HG03558 (cell line): ENCODE measurements around the gene KIAA1958.
"Not testable (repeated sequence)": the region's sequence is repeated elsewhere in the genome, so short reads cannot be mapped to it uniquely, and the experiment has no call there.

Experiments
- ATAC-seq: cut with Tn5 transposase; IDR thresholded peaks from one replicate; pipeline ENCODE4 v1.9.1; 2021; ENCODE audit warnings: moderate number of reproducible peaks; ENCODE audit not compliant: unreplicated experiment; ENCODE audit errors: extremely low read depth

Gene KIAA1958

DNA sequence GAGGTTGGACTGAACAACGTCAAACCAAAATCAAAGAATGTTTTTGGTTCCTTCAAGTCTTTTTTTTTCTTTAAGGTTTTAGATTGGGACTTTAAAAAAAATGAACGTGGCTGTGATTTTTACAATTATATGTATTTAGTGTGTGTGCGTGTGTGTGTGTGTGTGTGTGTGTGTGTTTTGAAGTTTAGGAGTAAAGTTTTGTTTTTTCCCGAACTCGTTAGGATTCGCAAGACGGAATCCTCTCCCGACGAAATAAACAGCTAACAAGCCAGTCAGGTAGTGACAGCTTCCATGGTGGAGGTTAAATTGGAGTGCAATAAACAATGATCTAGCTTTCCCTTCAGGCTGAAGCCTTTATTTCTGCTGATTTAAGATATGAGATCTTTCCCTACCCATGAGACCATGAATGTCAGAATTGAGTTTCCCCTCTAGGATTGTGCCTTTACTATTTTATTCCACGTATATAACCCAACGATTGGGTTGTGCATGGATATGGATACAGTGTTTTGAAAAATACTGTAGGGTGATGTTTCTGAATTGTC lies 1.2 kb downstream of the KIAA1958 start:
- no peak for ATAC-seq

DNA sequence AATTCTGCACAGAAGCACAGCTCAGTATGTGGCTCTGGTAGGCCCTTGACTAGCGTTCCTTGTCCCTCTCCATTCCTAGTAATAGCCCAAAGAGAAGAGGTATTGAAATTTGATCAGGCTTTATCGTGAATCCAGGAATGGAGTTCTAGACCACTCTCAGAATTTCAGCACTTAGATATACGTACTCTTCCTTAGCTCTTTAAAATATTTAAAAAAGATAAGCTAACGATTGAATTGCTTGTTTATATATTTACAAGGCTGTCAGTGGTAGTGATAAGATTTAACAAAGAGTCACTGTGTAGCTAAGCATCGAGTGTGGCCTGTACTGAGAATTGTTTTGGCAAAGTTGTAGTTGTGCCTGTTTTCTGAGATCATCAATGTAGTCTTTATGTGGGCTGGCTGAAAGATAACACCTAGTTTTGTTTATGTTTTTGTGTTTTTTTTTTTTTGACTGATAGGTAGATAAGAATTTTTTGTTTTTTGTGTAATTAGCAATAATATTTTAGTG lies 2.5 kb downstream of the KIAA1958 start:
- no peak for ATAC-seq

DNA sequence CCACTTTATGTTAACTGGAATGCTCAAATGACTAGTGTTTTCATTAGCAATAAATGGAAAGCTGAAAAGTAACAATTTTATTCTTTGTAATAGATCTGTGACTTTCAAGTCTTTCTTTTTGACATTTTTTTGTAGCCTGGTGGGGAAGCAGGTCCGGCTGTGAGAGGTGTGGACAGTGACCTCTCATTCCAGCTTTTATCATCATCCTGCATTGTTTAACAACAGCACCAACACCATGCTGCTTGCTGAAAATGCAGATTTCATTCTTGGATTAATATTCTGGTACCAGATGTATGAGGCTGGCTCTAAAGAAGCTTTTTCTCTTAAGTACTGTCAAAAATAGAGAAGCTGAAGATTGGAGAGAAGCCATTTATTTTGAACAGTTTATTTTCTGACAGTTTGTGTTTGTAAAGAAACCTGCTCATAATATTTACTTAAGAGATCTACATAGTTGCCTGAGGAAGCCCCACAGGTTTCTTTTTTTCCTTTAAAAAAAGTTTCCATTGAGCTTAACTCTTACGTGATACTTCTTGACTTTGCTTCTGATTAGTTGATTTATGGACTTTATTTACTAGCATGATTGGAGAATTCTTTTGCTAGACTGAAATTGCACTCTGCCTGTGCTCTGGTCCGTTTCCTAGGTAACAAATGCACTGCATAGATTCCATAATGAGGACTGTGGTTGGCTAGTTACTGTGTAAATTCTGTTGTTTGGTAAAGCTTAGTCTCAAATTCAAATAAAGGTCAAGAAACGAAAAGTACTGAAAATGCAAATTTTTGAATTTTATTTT lies 3.4 kb downstream of the KIAA1958 start:
- no peak for ATAC-seq

DNA sequence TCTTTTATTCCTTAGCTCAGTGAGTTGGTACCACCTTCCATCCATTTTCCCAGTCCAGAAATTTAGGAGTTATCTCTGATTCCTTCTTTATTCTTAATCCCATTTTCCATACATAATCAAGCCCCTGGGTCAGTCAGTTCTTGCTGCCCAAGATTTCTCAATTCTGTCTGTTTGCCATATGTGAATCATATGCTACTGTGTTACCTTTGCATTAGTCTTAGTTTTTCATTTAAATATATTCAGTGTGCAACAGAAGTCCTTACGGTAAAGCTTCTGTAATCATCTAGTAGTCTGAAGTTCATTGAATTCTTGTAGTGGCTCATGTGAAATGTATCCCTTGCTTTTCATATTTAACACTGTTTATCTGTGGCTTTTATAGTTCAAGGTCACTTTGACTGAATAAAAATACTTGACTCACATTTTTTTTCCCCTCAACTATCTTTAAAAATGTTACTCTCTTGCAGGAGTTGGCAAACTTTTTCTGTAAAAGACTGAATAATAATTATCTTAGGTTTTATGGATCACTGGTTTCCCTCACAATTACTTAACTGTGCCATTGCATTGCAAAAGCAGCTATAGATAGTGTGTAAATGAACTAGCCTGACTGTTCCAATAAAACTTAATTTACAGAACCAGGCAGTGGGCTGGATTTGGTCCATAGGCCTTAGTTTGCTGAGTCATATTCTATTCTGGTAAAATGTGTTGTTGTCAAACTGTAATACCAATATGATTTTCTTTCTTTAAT lies 6.9 kb downstream of the KIAA1958 start:
- no peak for ATAC-seq

DNA sequence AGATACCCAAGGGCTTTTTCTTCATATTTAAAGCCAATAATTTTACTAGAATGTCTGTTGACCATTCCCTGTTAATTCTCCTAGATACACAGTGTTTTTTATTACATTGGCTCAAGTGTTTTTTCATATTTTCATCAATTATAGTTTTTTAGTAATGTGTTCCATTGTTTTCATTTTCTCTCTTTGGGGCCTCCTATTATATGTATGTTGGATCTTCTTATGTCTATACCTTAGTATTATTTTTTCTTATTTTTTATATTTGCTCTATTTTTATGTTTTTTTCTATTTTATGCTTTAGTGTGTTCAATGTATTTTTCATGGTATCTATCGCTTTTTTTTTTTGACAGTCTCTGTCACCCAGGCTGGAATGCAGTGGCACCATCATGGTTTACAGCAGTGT lies 7.5 kb downstream of the KIAA1958 start:
- ATAC-seq, result no peak

DNA sequence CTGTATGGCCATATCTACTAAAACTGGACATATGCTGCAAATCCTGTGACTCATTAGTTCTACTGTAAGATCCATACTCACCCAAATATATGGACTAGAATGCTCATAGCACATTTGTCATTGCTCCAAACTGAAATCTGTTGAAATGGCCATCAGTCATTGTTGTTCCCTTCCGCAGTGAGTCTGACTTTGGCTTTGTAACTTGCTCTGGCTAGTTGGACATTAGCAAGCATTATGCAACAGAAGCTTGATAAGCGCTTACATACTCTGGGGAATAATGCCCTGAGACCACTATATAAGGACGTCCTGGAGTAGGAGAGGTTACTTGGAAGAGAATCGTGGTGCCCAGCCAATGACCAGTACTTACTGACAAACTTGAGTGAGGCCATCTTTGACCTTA lies 9.0 kb downstream of the KIAA1958 start:
- ATAC-seq, result no peak

DNA sequence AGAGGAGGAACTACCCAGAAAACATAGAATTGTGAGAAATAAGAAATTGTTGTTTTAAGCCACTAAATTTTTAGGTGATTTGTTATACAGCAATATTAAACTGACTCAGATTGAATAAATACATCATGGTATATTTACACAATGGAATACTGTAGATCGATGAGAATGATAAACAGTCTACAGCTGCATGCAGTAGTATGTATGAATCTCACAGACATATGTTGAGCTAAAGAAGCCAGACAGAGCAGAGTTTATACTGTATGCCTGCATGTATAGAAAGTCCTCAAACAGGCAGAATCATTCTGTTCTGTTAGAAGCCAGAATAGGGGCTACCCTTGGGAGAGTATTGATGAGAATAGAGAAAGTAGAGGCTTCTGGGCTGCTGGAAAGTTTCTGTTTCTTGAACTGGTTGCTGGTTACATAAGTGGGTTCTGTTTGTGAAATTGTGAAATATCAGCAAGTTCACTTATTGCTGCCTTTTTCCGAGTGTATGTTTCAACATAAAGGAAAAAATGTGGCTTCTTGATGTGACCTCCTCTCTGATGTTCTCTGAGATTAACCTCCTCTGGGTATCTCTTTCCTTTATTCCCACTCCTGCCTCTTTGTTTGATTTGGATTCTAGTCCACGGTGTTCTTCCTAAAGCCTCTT lies 9.6 kb downstream of the KIAA1958 start:
- ATAC-seq, result no peak

DNA sequence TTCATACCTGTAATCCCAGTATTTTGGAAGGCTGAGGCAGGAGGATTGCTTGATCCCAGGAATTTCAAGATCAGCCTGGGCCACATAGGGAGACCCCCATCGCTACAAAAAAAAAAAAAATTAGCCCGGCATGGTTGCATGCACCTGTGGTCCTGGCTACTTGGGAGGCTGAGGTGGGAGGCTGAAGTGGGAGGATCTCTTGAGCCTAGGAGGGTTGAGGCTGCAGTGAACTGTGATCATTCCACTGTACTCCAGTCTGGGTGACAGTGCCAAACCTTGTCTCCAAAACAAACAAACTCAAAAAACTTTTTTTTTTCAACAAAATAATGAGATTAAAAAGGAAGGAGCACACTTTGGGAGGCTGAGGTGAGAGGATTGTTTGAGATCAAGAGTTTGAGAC lies 14.2 kb downstream of the KIAA1958 start:
- ATAC-seq, result no peak

DNA sequence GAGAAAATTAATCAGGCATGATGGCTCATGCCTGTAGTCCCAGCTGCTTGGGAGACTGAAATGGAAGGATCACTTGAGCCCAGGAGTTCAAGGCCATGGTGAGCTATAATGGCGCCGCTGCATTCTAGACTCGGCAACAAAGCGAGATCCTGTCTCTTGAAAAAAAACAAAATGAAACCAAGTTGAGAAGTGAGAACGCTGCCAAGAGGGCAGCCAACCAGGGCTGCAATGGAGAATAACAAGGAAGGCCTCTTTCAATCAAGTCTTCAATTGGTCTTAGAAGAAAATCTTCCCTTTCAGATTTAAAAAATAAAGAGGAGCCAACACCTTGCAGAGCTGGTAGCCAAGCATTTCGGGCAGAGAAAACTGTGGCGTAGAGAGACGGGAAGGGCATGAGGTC lies 14.7 kb downstream of the KIAA1958 start:
- ATAC-seq, result no peak

DNA sequence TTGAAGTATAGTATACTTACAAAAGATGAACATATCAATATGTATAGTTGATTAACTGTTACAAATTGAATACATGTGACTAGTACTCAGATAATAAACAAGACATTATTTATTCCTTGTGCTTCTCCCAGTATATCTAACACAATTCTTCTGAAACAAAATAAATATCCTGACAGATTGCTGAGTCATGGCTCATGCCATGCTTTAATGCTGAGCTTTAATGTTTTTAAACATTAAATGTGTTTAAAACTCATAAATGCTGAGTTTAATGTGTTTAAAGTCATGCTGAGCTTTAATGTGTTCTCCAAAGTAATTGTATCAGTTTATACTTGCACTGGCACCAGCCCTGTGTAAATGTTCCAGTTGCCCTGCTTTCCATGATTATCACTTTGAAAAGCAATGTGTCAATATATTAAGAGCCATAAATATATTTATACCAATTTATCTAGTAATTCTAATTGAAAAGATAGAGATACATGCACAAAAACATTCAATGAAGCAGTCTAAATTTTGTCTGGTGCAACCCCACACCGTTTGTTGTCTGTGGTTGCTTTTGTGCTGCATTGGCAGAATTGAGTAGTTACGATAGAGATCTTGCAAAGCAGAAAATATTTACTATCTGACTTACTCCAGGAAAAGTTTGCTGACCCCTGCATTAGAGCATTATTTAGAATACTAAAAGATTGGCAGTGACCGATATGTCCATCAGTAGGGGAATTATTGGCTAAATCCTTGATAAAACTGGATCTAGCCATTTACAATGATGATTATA lies 15.7 kb downstream of the KIAA1958 start:
- no peak for ATAC-seq

DNA sequence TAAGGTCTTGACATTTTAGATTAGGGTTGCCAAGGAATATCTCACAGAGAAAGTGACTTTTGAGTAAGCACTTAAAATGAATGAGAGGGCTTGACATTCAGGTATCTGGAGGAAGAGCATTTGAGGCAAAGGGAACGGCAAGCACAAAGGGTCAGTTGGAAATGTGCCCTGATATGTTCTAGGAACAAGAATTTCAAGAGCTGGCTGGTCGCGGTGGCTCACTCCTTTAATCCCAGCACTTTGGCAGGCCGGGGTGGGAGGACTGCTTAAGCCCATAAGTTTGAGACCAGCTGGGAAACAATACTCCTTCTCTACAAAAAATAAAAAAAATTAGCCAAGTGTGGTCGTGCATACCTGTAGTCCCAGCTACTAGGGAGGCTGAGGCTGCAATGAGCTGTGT lies 16.5 kb downstream of the KIAA1958 start:
- no peak for ATAC-seq

DNA sequence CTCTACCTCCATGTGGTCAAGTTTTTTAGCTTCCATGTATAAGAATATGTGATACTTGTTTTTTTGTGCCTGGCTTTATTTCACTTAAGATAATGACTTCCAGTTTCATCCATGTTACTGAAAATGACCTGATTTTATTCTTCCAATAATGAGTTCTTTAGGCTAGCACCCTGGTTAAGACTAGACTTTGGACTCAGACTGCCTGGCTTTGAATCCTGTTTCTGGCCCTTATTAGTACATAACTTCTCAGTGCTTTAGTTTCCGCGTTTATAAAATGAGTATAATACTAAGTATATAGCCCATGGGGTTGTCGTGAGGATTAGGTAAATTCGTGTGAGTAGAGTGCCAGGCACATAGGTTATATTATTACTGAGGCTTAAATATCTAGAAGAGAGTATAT lies 18.5 kb downstream of the KIAA1958 start:
- ATAC-seq, result no peak

DNA sequence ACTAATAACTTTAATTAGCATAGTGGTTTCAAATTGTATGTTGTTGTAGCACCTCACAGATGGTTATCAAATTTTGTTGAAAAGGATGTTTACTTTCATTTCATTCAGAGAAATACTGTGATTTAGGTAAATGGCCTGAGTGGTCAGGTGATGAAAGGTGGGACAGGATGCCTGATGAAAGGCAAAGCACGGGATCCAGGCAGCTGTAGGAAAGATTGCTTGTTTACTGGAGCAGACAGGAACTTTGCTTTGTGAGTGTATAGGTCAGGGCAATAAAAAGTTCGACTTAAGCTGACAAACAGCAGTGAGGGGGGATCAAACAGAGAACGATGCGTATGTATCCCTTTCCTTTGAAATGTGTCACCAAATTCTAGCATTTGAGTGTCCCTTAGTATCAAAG lies 19.0 kb downstream of the KIAA1958 start:
- no peak for ATAC-seq

DNA sequence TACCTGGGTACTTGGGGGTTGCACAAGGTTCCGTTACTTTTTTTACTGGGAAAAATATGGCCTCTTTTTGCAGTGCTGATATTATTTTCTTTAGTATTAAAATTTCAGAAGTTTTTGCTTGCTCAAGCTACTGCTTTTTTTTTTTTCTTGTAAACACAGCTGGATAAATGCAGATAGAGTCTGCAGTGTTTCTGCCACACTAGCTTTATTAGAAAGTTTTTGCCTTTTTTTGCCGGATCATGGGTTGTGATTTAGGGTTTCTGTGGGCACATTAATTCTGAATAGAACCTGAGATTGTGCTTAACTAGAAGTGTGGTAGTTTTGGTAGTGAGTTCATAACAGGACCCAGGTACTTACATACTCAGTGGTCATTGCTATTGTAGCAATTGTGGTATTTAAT lies 19.9 kb downstream of the KIAA1958 start:
- ATAC-seq, result no peak

DNA sequence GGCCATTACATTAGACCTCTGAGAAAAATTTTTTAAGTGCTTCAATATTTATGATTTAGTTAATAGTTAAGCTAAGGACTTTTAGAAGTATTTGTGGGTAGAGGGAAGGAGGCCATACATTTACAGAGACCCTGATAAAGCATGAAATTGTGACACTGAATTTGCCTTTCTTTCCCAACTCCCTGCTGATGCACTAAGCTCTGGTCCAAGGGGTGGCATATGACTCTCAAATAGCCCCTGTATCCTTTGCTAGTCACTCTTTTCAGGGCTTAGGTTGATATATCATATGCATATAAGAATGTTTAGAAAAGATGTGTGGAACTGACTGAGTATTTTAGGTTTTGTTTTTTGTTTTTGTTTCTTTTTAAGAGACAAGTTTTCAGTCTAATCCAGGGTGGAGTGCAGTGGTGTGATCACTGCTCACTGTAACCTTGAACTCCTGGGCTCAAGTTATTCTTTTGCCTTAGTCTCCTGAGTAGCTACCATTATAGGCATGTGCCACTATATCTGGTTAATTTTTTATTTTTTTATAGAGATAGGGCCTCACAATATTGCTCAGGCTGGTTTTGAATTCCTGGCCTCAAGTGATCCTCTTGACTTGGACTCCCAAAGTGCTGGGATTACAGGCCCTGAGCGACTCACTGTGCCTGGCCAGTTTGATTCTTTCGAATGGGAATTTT lies 20.5 kb downstream of the KIAA1958 start:
- no peak for ATAC-seq

DNA sequence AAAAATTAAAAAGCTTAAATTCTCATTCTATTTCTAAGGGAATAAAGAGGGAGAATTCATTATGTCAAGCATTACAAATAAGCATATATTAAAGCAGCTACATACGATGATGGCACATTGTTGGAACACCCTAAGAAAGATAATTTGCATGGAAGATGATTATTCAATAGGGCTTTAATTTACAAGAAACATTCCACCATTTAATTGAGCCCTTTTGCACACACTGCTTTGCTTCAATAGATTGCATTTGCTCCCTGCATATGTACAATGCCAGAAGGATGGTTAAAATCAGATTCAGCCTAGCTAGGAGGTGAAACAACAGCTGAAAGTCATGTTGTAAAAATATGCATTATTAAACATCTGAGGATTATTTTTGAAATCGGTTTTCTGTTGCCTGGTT lies 21.8 kb downstream of the KIAA1958 start:
- ATAC-seq, result no peak

DNA sequence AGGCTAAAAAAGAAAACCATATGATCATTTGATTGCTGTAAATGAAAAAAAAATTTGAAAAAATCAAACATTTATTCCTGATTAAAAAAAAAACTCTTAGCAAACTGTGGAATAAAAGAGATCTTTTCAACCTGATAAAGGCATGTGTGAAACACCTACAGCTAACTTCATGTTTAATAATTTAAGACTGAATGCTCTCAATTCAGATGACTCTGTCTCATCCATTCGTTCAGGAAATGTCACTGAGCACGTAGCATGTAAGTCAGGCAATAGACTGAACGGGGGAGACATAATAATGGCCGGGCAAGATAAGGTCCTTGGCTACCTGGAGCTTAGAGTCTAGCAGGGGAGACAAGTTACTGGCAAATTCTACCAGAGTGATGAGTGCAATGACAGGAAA lies 25.8 kb downstream of the KIAA1958 start:
- not testable (repeated sequence) for ATAC-seq

DNA sequence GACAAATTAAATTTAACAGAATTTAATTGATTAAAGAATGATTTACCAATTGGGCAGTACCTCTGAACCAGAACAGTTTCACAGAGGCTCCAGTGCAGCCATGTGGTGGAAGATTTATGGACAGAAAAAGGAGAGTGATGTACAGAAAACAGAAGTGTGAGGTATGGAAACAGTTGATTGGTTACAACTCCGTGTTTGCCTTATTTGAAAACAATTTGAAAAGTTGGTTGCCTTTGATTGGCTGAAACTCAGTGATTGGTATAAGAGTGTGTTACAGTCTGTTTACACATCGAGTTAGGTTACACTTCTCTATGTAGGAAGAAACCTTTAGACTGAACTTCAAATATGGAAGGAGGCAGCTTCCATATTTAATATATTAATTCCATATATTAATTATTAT lies 30.1 kb downstream of the KIAA1958 start:
- no peak for ATAC-seq

DNA sequence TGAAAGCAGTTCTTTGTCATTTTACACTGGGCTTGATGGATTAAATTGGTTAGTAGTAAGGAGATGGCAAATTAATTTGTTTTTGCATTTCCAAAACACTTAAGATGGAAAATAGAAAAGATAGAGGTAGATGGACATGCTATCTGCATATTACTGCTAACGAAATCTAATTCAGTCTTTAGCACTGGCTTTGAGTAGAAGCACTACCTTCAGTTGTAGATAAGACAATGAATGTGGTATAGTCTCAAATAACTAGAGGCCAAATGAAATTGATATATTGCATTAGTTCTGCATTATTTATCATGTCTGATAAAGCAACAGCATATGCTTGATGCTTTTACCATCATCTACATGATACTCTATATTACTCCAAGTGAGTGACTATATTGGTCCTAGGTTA lies 33.4 kb downstream of the KIAA1958 start:
- ATAC-seq, result no peak

DNA sequence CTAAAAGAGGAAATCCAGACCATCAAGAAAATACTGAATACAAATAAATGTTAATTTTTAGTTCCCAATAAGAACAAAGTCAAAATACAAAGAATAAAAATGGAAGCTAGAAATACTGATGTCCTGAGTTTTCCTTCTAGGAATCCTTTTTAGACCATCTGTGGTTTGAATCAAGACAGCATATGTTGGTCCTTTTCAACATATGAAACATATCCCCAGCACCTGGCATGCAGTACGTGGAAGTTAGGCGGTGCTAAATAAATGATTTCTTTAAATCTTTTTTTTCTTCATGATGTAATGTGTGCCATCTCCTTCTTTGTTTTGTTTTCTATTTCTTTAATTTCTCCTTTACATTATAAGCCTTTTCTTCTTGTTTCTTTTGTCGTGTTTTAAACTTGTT lies 34.0 kb downstream of the KIAA1958 start:
- ATAC-seq, result no peak
